Pons (tissue), 1 donor: ENCODE measurements around the gene ARHGEF37.

Source experiments
- DNase-seq: peaks from one replicate; pipeline ENCODE4 v3.0.0-alpha.2; 2016; ENCODE audit warnings: low spot score

Gene ARHGEF37

GRCh38 chr5:149629421-149629820 lies 48.1 kb downstream of the ARHGEF37 start:
- no peak for DNase-seq

DNA sequence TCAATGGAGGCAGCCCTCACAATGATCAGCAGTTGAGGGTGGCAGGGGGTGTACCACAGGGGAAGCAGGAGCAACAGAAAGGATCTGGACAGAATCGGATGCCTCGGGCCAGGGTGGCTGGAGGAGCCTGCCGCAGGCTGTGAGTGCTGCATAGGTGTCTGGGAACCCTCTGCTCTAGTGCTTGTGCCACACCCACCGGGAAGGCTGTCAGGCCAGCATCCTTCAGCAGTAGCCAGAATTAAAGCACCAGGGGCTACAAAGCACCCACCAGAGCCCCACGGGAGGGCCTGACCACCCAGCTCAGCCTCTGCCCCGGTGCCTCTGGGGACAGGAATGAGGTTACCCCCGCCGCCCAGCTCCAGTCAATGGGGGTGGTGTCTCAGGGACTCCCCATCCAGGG lies 49.0 kb downstream of the ARHGEF37 start:
- DNase-seq = no peak

GRCh38 chr5:149631506-149631905 lies 50.2 kb downstream of the ARHGEF37 start:
- DNase-seq = no peak

- DNase-seq = no peak
Observed at GRCh38 chr5:149632311-149633251, 51.3 kb downstream of the ARHGEF37 start.

DNA sequence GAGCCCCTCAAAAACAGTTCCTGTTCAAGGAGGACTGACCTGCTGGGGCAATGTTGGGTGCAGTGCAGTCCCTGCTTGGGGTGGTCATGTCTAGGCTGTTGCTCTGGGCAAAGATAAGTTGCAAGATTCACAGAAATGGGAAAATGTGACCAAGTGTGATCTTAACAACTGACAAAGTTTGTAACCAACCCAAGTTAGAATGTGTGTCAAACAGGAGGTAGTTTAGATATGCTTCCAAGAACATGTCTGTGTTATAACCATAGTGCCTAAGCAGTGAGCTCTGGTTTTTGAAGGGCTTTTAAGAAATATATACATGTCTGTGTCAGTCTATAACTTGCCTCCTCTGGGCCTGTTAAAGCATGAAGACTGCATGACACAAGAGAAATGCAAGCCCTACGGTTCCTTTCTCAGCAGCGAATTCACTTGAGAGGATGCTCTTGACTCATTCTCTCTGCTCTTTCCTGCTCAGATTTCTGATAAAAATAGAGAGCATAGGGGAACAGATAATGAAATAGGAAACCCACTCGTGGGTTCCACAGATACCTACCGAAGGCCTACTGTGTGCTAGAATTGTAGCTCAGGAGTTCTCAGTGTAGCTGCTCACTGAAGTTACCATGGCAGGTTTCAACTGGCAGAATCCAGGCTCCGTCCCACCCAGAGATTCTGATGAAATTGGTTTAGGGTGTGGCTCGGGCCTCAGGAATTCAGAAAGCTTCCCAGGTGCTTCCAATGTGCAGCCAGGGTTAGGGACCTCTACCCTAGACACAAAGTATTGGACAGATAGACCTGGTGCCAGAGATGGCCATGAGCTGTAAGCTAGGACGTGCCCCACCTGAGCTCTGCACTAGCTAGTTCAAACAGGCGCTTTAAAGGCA lies 52.4 kb downstream of the ARHGEF37 start:
- no peak for DNase-seq

GRCh38 chr5:149635394-149635793 lies 54.1 kb downstream of the ARHGEF37 start:
- no peak for DNase-seq

DNA sequence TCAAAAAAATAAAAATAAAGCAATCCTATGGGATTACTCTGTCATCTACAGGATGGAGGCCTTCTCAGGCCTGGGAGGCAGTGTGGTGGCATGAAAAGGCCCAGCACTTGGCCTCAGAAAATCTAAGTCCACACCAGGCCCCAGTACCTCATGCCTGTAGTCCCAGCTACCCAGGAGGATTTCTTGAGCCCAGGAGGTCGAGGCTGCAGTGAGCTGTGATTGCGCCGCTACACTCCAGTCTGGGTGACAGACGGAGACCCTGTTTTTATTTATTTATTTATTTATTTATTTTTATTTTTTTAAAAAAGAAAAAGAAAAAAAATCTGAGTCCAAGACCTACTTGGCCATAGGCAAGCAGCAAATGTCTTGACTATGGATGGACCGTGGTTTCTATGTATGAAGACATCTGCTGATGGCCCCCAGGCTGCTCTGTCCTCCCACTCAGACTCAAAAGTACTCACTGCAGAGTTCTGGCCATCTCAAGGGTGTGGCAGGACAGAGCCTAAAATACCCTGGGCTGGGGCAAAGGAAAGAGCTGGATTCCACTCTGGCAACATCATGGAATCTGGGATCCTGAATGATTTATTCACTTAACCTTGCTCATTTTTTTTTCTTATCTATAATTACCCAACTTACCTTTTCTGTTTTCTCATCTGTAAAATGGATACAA lies 55.0 kb downstream of the ARHGEF37 start:
- DNase-seq = no peak

GRCh38 chr5:149636861-149637246 lies 55.6 kb downstream of the ARHGEF37 start:
- peak; percentile 61 for DNase-seq

DNA sequence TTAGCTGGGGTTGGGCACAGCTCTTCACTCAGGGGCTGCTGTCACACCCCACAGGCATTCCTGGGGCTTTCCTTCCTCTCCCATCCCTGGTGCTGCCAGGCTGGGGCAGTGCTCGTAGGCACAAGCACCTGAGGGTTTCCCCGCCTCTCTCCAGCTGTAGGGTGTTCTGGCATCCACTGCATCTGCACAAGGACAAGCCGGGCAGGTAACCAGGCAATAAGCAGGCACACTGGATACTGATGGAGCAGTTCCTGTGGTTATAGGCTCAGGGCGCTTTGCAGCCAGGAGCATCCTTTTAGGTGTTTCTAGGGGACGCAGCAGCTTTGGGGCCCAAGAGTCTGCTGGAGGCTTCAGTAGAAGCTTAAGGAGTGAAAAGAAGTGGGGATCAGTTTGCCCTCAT lies 56.8 kb downstream of the ARHGEF37 start:
- DNase-seq = no peak

- no peak for DNase-seq
Observed at GRCh38 chr5:149638546-149639241, 57.4 kb downstream of the ARHGEF37 start.

- DNase-seq = peak; percentile 39
Observed at GRCh38 chr5:149639737-149640136, 58.4 kb downstream of the ARHGEF37 start.

DNA sequence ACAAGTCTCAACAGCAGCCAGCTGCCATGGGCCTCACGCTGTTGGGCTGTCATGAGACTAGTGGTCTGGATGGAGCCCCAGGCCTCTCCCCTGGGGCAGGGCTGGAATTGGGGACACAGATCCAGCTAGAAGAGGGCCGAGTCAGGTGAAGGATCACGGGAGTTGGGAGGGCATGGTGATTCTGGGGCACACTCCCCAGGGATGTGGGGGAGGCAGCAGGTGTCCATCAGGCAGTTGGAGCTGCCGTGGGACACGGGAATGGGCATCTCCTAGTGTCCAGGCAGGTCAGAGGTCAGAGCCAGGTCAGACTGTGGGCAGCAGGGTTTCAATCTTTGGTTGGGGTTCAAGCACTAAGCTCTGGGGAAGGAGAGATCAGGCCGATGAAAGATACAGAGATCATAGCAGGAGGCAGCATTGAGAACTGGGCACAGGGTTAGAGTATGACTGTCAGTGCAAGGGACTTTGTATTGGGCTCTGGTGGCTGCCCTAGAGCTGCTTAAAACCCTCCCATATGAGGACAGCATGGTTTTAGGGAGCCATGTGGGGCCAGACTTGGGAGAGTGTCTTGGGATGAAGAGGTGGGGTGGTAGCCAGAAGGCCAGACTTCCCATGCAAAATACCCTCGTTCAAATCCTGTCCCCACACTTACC lies 59.2 kb downstream of the ARHGEF37 start:
- no peak for DNase-seq

GRCh38 chr5:149641000-149641576 lies 59.8 kb downstream of the ARHGEF37 start:
- no peak for DNase-seq

DNA sequence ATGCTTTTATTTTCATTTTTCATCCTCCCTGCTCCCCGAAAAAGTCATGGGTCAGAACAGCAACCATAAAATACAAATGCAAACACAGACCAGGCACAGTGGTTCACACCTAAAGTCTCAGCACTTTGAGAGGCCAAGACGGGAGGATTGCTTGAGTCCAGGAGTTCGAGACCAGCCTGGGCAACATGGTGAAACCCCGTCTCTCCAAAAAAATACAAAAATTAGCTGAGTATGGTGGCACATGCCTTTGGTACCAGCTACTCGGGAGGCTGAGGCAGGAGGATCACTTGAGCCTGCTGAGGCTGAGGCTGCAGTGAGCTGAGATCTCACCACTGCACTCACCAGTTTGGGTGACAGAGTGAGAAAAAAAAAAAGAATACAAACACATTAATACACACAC lies 60.3 kb downstream of the ARHGEF37 start:
- DNase-seq = no peak

- no peak for DNase-seq
Observed at GRCh38 chr5:149643781-149644180, 62.5 kb downstream of the ARHGEF37 start.

- DNase-seq = no peak
Observed at GRCh38 chr5:149644629-149645028, 63.3 kb downstream of the ARHGEF37 start.

- no peak for DNase-seq
Observed at GRCh38 chr5:149645236-149645635, 63.9 kb downstream of the ARHGEF37 start.

- no peak for DNase-seq
Observed at GRCh38 chr5:149645725-149646124, 64.4 kb downstream of the ARHGEF37 start.

DNA sequence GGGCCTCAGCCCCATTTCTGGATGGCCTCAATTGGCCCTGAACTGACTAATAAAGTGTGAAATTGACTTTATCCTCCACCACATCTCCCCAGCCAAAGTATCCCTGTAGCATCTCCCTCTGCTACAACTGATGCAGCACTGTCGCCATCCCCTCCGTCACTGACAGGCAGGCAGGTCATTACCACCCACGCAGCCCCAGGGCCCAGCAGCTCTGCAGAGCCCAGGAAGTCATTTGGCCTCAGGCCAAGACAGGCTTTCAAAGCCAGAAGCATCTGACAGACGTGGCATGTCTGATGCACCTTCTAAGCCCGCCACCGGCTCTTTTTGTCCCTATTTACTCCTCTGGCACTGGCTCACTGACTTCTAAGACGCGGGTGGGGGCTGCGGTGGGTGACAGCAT lies 65.3 kb downstream of the ARHGEF37 start:
- no peak for DNase-seq

DNA sequence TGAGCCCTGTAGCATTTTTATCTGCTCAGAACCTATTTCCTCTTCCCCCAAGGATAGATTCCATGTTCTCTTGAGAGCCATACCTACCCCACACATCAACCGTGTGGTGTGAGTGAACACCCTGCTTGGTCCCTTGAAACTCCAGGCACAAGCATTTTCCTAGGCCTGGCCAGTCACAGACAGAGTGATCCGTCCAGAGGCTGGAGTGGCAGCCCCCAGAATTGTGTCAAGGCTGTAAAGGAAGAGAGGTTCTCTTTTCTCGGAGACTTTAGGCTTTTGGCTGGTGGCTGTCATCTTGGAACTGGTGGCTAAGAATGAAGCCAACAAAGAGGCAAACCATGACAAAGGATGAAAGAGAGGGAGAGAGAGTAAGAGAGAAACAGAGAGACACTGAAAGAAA lies 66.0 kb downstream of the ARHGEF37 start:
- no peak for DNase-seq
